GM13977 (cell line): ENCODE data around the gene LRRC74B.
"Not testable (repeated sequence)": the region's sequence is repeated elsewhere in the genome, so short reads cannot be mapped to it uniquely, and the experiment has no call there.

ENCODE experiments used
- DNase-seq: peaks from one replicate; pipeline ENCODE4 v3.0.0; 2012; ENCODE audit warnings: low spot score
- in situ Hi-C: fragments of 300-500 bp; cut with MboI; formaldehyde crosslinking; loops from one replicate; pipeline ENCODE4 v1.12.0; 2022; ENCODE audit warnings: low sequenced_read_pairs, low pct_unique_long_range_greater_than_20kb, mixed read lengths, inconsistent platforms; ENCODE audit not compliant: unreplicated experiment
- TF ChIP-seq, protein P1 (sequence below): IDR thresholded peaks from 2 replicates; pipeline ENCODE4 v1.5.1; 2012; ENCODE audit warnings: mild to moderate bottlenecking, control low read depth; ENCODE audit not compliant: insufficient read depth; ENCODE audit errors: extremely low read depth, missing control alignments

Gene LRRC74B

GRCh38 chr22:21087119-21087518 lies 41.4 kb downstream of the LRRC74B start:
- in situ Hi-C loops: no loop called here
- no peak for DNase-seq
- TF ChIP-seq, protein P1, sequence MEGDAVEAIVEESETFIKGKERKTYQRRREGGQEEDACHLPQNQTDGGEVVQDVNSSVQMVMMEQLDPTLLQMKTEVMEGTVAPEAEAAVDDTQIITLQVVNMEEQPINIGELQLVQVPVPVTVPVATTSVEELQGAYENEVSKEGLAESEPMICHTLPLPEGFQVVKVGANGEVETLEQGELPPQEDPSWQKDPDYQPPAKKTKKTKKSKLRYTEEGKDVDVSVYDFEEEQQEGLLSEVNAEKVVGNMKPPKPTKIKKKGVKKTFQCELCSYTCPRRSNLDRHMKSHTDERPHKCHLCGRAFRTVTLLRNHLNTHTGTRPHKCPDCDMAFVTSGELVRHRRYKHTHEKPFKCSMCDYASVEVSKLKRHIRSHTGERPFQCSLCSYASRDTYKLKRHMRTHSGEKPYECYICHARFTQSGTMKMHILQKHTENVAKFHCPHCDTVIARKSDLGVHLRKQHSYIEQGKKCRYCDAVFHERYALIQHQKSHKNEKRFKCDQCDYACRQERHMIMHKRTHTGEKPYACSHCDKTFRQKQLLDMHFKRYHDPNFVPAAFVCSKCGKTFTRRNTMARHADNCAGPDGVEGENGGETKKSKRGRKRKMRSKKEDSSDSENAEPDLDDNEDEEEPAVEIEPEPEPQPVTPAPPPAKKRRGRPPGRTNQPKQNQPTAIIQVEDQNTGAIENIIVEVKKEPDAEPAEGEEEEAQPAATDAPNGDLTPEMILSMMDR: no peak

- in situ Hi-C loops, DNase-seq: not testable (repeated sequence)
These were observed 42.2 kb downstream of the LRRC74B start for GRCh38 chr22:21087926-21088325.

DNA sequence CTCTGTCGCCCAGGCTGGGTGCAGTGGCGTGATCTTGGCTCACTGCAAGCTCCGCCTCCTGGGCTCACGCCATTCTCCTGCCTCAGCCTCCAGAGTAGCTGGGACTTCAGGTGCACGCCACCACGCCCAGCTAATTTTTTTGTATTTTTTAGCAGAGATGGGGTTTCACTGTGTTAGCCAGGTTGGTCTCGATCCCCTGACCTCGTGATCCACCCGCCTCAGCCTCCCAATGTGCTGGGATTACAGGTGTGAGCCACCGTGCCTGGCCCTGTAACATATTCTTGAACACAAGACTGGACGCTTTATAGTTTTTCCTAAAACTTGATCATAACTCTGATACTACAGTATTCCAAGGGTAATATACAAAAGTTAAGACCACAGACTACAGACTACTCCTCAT lies 45.5 kb downstream of the LRRC74B start:
- DNase-seq, in situ Hi-C loops: not testable (repeated sequence)

GRCh38 chr22:21092797-21093554 lies 47.2 kb downstream of the LRRC74B start:
- no peak for DNase-seq
- in situ Hi-C loops: no loop called here
- TF ChIP-seq, protein P1: no peak

- DNase-seq, in situ Hi-C loops: not testable (repeated sequence)
These were observed 47.9 kb downstream of the LRRC74B start for GRCh38 chr22:21093555-21094137.

GRCh38 chr22:21094911-21095772 lies 49.4 kb downstream of the LRRC74B start:
- in situ Hi-C loops: no loop called here
- TF ChIP-seq, protein P1: no peak
- DNase-seq: no peak

- DNase-seq: no peak
- TF ChIP-seq, protein P1: no peak
- in situ Hi-C loops: no loop called here
These were observed 50.0 kb downstream of the LRRC74B start for GRCh38 chr22:21095773-21096107.

DNA sequence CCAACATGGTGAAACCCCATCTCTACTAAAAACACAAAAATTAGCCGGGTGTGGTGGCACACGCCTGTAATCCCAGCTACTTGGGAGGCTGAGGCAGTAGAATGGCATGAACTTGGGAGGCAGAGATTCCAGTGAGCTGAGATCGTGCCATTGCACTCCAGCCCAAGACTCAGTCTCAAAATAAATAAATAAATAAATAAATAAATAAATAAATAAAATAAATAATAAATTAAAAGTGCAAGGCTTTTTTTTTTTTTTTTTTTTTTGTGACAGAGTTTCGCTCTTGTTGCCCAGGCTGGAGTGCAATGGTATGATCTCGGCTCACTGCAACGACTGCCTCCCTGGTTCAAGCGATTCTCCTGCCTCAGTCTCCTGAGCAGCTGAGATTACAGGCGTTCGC lies 51.1 kb downstream of the LRRC74B start:
- DNase-seq, in situ Hi-C loops: not testable (repeated sequence)
